ENCODE results near the gene CLTCL1.
"Not testable (repeated sequence)": the region's sequence is repeated elsewhere in the genome, so short reads cannot be mapped to it uniquely, and the experiment has no call there.

CLTCL1 gene

DNA sequence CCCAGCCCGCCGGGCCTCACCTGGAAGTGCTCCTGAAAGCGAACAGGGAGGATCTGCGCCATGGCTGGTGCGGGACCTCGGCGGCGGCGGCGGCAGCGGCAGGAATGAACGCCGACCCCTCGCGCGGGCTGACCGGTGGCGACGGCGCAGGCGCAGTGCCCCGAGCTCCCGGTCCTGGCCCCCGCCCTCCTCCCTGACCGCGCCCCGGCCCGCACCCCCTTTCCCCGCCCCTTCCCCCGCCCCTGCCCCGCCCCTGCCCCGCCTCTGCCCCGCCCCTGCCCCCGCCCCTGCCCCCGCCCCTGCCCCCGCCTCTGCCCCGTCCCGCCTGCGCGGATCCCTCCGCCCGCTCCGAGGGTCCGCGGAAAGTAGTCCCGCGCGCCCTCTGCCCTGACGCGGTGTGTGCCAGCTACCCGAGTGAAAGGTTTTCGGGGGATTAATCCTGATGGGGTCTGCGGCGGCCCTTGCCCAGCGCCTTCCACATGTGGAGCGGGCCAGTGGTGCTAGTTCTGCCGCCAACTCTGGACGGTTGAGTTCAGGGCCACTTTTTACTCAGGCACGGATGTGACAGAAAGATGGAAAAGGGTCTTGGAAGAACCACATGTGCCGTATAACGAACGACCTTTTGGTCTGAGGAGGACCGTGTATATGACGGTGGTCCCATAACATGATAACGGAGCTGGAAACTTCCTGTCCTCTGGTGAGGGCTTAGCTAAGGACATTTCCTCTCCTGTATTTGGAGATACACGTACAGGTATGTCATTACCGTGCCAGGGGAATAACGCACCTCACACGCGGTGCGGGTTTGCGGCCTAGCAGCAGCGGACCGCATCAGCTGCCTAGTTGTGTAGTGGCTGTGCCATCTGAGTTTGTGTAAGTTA lies at the start of gene CLTCL1:
CLTCL1 (minus strand) TSS at position 140 of the 878 bp plus-strand sequence; CDS start at position 62, 78 bp downstream.
- DNase-seq = peak; percentile 79

DNA sequence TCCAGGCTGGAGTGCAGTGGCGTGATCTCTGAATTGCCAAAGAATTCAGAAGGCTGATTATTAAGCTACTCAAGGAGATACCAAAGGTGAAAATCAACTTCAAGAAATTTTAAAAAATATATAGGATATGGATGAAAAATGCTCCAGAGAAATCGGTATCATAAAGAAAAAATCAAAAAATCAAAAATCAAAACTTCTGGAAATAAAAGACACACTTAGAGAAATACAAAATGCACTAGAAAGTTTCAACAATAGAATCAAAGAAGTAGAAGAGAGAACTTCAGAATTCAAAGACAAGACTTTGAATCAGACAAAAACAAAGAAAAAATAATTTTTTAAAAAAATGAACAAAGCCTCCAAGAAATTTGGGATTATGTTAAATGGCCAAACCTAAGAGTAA lies 45.6 kb upstream of the CLTCL1 start:
- DNase-seq = no peak

DNA sequence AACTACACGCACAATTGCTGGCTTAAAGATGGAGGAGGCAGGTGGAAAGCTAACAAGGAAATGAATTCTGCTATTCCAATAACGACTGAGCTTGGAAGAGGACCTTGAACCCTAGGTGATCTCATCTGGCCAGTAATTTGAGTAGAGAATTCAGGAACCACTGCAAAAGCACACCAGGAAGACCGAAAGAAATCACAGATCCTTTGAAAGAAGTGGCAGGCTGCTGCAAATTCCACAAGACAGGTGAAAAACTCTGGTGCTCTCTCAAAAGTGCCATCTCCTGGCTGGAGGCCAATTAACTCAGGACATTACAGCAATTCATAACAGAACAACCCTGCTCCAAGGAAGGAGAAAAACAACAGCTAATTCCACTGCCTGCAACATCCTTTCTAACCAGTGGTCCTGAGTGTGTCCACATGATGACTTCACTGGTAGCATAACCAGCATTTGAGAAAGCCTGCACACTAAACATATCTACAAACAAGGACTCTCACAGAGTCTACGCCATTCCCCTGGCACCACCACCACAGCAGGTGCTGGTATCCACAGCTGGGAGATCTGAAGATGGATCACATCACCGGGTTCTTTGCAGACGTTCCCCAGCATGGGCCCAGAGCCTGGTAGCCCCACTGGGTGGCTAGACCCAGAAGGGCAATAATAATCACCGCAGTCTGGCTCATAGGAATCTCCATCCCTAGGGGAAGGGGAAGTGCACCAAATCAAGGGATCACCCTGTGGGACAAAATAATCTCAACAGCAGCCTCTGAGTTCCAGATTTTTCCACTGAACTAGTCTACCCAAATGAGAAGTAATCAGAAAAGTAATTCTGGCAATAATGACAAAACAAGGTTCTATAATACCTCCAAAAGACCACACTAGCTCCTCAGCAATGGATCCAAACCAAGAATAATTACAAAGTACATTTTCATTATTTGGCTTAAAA lies 44.9 kb upstream of the CLTCL1 start:
- DNase-seq = no peak

DNA sequence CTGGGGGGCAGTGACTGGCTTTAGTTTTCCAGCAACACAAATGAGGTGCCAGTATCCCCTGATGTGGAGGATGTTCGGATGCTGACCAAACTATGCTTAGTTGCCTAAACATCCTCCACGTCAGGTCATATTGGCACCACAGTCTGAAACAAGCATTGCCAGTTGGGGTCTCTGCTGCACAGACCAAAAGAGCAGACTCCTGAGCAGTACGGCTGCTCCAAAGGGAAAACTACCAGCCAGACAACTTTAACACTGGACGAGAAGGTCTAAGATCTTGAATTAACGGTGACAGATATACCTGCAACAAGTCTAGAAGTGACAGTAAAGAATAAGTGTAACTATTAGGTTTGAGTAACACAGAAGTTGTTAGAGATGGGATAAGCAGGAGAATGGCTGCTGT lies 40.5 kb upstream of the CLTCL1 start:
- DNase-seq = no peak

DNA sequence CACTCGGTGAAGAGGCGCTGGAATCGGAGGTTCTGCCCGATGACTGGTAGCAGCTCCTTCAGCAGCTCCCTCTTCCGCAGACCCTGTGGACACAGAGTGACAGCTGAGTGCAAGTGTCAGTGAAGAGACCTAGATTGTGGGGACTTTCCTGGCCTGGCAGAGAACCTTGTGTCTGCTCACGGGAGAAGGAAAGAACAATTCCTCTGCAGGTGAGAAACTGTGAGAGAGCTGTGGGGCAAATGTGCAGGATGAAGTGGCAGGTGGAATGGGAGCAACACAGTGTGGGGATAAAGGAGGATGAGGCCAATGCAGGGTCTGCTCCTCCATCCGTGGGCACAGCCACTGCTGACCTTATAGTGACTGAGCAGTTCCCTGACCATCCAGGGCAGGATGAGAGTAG lies 40.0 kb upstream of the CLTCL1 start:
- no peak for DNase-seq

DNA sequence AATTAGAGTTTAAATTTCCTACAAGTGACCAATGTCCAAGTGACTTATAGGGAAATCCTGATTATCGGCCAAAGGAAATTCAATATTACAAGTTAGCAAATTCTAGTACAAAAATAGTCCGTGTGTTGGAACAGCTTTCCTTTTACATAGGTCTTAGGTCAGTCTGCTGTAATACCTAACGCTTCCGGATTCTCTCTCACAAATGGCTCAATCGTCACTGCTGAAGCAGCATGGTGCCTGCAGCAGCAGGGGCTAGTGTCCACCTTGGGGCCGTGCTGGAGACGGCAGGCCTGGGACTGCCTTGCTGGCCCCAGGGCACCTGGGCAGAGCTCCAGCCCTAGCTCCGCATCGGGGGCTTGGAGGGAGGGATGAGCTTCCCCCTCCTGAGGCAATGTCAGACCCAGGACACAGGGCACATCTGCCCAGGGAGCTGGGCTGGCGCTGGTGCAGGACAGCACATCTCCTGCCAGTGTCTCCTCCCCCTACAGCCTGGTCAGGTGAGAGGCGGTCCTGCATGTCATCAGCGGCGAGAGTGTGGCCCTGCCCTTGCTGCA lies 39.4 kb upstream of the CLTCL1 start:
- no peak for DNase-seq

DNA sequence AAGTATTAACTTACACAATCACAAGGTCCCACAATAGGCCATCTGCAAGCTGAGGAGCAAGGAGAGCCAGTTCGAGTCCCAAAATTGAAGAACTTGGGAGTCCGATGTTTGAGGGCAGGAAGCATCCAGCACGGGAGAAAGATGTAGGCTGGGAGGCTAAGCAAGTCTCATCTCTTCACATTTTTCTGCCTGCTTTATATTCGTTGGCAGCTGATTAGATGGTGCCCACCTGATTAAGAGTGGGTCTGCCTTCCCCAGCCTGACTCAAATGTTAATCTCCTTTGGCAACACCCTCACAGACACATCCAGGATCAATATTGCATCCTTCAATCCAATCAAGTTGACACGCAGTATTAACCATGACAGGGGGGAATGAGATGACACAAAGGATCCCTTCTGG lies 38.7 kb upstream of the CLTCL1 start:
- not testable (repeated sequence) for DNase-seq

DNA sequence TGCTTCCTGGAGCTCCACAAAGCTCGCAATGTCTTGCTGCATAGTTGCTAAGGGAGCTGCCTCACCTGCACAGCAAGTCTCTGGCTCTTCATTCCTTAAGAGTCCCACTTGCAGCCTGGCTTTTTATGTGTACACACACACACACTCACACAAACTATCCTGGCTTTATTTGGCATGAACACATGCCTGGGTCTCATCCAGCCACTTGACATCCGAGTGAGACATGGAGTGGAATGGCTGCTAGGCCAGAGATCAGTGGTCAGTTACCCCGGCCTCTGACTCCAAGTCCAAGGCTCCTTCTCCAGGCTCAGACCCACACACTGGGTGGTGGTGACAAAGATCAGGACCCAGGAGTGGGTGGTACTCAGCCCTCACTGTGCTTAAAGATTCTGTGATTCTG lies 37.9 kb upstream of the CLTCL1 start:
- DNase-seq = no peak

DNA sequence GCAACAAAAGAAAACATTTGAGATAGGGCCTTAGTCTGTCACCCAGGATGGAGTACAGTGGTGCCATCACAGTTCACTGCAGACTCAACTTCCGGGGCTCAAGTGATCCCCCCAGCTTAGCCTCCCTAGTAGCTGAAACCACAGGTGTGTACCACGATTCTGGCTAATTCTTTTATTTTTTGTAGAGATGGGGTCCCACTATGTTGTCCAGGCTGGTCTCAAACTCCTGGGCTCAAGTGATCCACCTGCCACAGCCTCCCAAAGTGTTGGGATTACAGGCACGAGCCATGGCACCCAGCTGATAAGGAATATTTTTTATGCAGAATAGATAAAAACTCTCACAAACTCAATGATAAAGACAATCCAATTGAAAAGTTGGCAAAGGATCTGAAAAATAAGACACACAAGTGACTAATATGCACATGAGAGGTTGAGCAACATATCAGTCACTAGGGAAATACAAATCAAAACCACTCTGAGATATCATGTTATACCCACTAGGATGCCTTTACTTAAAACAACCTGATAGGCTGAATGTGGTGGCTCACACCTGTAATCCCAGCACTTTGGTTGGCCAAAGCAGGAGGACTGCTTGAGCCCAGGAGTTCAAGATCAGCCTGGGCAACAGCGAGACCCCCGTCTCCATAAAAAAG lies 33.9 kb upstream of the CLTCL1 start:
- no peak for DNase-seq

DNA sequence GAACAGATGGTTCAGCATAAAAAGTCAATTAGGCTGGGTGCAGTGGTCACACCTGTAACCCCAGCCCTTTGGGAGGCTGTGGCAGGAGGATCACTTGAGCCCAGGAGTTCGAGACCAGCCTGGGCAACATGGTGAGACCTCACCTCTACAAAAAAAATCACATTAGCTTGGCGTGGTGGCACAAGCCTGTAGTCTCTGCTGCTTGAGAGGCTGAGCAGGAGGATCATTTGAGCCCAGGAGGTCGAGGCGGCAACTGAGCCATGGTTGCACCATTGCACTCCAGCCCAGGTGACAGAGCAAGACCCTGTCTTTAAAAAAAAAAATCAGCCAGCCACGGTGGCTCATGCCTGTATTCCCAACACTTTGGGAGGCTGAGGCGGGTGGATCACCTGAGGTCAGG lies 31.9 kb upstream of the CLTCL1 start:
- not testable (repeated sequence) for DNase-seq

DNA sequence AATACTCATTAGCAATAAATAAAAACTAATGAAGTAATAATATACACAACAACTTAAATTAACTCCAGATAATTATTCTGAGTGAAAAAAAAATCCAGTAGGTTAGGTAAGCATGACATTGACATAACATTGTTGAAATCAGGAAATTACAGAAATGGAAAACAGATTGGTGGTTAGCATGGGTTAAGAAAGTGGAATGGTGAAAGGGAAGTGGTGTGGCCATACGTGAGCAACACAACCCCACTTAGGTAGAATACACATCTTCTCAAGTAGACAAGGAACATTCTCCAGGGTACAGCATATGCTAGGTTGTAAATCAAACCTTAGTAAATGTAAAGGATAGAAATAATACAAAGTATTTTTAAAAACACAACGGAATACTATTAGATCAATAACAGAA lies 30.2 kb upstream of the CLTCL1 start:
- DNase-seq = no peak

DNA sequence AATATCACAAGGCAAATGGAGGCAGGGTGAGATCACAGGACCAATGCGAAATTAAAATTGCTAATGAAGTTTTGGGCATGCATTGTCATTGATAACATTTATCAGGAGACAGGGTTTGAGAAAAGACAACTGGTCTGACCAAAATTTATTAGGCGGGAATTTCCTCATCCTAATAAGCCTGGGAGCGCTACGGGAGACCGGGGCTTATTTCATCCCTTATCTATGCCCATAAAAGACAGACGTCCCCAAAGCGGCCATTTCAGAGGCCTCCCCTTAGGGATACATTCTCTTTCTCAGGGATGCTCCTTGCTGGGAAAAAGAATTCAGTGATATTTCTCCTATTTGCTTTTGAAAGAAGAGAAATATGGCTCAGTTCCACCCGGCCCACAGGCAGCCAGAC lies 28.6 kb upstream of the CLTCL1 start:
- DNase-seq = not testable (repeated sequence)

DNA sequence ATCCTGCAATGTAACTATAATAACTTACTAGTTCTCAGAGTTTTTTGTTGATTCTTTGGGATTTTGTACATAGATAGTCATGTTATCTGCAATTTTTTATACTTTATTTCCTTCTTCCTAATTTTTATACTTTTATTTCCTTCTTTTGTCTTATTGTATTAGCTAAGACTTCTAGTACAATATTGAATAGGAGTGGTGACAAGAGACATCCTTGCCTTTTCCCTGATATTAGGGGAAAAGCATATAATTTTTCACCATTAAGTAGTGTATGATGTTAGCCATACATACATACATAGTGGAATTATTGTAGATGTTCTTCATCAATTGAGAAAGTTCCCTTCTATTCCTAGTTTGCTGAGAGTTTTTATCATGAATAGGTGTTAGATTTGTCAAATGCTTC lies 27.8 kb upstream of the CLTCL1 start:
- no peak for DNase-seq

DNA sequence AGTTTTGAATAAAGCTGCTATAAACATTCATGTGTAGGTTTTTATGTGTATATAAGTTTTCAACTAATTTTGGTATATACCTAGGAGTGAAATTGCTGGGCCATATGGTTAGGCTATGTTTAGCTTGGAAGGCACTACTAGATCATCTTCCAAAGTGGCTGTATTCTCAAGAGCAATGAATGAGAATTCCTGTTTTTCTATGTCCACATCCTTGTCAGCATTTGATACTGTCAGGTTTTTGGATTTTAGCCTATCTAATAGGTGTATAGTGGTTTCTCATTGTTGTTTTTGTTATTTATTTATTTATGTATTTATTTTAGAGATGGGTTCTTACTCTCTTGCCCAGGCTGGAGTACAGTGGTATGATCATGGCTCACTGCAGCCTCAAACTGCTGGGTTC lies 26.3 kb upstream of the CLTCL1 start:
- no peak for DNase-seq

DNA sequence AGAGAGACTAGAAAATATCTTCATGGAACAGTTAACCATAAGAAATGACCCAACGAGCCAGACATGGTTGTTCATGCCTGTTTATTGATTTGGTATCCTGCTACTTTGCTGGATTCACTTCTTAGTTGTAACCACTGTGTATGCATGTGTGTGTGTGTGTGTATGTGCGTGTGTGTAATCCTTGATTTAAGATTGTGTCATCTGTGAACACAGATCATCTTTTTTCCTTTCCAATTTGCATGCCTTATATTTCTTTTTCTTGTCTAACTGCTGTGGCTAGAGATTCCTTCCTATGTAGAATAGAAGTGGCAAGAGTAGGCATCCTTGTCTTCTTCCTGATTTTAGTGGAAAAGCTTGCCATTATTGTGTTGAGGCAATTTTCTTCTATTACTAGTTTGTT lies 16.4 kb upstream of the CLTCL1 start:
- DNase-seq = no peak

DNA sequence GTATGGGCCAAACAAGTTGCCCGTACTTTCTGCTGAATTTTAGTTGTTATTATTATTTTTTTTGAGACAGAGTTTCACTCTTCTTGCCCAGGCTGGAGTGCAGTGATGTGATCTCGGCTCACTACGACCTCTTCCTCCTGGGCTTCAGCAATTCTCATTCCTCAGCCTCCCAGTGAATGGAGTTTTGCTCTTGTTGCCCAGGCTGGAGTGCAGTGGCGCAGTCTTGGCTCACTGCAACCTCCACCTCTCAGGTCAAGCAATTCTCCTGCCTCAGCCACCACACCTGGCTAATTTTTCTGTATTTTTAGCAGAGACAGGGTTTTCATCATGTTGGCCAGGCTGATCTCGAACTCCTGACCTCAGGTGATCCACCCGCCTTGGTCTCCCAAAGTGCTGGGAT lies 15.0 kb upstream of the CLTCL1 start:
- DNase-seq = not testable (repeated sequence)

DNA sequence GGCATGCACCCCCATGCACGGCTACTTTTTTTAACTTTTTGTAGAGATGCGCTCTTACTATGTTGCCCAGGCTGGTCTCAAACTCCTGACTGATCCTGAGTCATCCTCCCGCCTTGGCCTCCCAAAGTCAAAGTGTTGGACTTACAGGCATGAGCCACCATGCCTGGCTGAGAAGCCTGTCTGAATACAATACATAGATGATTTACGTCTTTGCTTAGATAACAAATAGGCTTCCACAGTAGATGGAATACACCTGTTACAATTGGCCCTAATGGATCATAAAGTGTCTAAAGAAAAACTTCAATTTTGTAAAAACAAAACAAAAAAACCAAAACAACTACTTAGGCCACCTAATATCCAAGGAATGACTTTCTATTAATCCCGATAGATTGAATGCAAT lies 13.0 kb upstream of the CLTCL1 start:
- DNase-seq = no peak

DNA sequence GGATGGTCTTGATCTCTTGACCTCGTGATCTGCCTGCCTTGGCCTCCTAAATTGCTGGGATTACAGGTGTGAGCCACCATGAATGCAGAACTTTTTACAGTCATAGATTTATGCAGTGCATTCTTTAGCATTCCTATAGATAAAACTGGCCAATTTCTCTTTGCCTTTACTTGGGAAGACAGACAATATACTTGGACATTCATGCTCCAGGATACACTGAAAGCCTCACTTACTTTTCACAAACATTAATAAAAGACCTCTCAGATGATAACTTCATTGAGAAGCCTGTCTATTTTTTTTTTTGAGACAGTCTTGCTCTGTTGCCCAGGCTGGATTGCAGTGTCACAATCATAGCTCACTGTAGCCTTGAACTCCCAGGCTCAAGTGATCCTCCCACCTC lies 12.3 kb upstream of the CLTCL1 start:
- no peak for DNase-seq

DNA sequence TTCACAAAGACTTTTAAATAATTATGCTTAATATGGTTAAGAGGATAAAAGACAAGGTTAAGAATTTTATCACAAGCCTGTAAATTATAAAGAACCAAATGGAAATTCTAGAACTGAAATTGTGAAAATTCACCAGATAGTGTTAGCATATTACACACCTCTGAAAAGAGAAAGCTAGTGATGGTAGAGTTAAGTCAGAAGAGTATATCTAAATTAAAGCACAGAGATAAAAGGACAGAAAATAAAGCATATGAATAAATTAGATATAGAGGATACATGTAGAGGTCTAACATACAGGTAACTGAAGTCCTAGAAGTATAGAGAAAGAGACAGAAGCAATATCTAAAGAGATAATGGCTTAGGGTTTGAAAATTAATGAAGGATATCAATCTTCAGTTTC lies 4.2 kb upstream of the CLTCL1 start:
- DNase-seq = no peak

DNA sequence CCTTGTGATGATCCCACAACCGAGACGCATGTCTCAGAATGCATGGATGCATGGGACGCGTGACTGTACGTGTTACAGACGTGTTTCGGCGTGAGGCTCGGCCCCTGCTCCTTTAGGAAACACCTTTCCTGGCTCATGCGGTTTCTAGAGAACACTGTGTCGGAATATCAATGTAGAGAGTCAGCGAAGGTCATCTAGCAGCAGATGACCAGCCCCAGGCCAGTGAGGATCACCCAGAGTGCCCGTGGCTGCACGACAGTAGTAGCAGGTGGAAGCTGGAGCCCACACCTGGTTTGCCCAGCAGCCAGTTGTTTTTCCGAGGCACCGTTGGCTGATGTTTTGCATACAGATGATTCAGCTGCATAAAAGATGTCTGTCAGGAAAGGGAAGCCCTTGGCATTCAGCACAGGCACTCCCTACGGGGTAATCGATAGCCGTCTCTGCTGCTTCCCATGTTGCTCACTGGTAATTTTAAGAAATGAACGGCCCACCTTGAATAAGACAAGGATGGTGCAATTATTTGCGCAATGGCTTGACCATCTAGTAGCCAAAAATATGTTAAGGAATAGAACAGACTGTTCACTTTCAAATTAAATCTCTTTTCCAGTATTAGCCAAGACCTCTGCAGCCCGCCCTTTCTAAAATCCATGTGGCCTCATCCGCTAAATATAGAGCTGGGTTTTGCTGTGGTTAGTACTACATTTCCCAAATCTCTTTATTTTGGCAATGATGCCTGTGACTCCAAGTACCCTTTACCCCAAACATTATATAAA lies 1.1 kb upstream of the CLTCL1 start:
- no peak for DNase-seq

DNA sequence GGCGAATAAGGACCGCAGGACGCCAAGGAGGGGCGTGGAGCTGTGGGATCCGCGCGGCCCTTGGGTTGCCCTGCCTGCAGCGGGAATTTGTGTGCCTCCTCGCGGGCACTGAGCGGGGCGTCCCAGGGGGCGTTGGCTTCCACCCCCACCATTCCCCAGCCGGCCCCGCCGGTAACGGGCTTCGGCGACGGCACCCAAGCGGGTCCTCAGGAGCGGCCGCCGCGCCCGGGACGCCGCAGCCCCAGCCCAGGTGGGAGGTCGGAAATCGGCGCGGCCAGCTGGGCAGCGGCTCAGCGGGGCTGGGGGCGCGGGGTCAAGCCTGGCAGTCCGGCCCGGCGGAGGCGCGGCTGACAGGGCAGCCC lies 320 bp downstream of the CLTCL1 start:
- no peak for DNase-seq
